Activated CD4-positive, alpha-beta T cell treated with anti-CD3 and anti-CD28 coated beads, Interleukin-2, Interleukin-4, amounts not matched to agents 100 ng/mL and 50 ng/mL, durations not matched to agents 16 hours and 8 hours (primary cell): Measurements from ENCODE around the gene ZNF607.
"Not testable (repeated sequence)": the region's sequence is repeated elsewhere in the genome, so short reads cannot be mapped to it uniquely, and the experiment has no call there.

Experiments used
- DNase-seq: peaks from one replicate; pipeline ENCODE4 v3.0.0-alpha.2; 2020; ENCODE audit warnings: low spot score

The ZNF607 gene

DNA sequence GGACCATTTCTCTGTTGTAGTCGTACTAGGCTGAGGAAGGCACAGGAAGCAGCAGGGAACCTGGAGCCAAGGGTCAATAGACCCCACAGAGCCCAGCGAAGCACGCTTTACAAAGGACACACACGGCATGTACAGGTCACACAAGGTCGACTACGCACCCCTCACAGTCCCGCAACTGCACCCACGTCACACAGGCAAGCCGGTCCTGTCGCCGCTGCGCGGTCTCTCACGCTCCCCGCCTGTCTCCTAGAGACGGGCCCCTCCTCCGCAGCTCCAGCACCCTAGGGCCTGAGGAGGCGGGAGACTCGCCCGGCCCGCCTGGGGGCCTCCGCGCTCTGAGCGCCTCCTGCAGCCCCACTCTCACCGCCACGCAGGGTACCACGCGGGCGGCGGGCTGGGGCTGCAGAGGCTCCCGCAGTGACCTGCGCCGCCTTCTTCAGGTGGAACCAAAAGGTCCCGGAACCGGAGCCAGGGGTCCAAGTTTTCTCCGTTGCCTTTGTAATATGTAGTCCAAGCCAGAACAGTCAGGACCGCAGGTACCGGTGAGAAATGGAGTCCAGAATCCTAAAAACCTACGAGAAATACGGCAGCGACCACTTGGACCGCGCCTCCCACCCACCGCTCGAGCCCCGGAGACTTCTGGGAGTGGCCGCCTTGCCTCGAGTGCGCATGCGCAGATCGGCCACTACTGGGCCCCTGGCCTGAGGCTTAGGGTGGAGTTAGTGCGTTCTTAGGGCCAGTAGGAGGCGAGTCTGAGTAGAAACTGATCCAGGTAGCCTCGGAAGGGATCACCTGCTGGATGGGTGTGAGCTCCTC is at the start of gene ZNF607:
Gene ZNF607, minus strand, starts transcription at position 651 of the 816 bp plus-strand sequence. CDS start 8,143 bp downstream, outside the sequence.
- peak; percentile 86 for DNase-seq

DNA sequence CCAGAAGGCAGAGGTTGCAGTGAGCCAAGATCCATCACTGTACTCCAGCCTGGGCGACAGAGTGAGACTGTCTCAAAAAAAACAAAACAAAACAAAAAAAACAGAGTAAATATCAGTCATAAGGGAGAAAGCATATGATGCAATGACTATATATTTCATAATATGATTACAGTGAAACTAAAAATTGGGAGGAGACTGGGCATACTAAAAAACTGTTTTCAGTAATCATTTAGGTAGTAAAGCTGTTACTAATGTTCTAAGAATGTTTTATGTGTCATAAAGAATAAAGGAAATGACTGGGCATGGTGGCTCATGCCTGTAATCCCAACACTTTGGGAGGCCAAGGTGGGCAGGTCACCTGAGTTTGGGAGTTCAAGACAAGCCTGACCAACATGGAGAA is 43.9 kb upstream of the ZNF607 start:
- peak; percentile 0 for DNase-seq

DNA sequence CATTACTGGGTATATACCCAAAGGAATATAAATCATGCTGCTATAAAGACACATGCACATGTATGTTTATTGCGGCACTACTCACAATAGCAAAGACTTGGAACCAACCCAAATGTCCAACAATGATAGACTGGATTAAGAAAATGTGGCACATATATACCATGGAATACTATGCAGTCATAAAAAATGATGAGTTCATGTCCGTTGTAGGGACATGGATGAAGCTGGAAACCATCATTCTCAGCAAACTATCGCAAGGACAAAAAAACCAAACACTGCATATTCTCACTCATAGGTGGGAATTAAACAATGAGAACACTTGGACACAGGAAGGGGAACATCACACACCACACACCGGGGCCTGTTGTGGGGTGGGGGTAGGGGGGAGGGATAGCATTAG is 38.1 kb upstream of the ZNF607 start:
- DNase-seq = not testable (repeated sequence)

DNA sequence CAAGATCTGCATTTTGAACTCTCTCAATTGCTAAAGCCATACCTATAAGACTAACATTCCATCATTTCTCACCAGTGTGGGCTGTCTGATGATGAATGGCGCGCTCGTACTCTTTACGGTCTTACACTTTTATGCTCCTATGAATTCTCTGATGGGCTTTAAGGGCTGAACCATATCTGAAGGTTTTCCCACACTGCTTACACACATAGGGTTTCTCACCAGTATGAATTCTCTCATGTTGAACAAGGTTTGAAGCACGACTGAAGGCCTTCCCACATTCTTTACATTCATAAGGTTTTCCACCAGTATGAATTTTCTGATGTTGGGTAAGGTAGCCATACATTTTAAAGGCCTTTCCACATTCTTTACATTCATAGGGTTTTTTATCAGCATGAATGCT is 18.8 kb upstream of the ZNF607 start:
- no peak for DNase-seq

DNA sequence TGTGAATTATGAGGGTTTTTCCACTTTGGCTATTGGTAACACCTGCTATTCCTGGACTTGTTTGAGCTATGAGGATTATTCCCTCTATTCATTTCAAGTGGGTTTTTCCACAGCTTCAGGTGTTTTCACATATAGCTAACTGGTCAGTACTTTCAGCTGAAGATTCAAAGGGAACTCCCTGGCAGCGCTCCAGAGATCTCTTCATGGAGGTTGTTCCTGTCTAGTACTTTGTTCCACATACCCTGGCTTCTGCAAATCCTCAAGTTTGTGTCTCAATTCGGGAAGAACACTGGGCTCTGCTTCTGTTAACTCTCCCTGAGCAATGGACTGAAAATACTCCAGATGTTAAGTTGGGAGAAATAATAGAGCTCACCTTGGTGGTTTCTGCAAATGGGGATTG is 5.6 kb upstream of the ZNF607 start:
- no peak for DNase-seq

DNA sequence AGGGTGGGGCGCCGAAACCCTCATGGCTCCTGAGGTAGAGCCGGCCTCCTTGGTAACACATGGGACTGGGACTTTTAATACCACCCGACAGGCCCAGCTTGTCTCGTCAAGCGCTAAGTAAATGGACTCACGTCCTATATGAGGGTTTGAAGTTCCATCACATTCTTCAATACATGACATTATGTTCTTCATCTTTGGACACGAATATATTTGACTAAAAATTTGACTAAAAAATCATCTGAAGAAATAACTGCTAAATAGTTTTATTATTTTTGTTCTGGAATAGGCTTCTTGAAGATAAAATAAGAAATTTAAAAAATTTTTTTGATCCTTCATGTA is 335 bp upstream of the ZNF607 start:
- DNase-seq = no peak

DNA sequence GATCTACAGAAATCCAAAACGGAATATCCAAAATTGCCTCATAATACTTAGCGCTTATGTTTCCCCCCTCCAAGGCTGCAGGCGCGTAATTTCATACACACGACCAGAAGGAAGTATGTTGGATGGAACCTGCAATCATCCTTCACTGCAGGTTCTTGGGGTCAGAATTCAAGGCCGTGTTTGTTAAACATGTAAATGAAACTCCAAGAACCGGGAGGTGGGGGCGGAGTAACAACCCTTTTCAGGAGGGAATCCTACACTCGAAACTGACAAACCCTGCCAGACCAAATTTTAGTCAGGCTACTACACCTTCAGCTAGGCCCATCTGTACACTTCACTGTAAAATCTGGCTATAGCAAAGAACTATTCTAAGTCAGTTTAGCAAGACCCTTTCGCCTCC is 1.3 kb downstream of the ZNF607 start:
- DNase-seq = no peak

DNA sequence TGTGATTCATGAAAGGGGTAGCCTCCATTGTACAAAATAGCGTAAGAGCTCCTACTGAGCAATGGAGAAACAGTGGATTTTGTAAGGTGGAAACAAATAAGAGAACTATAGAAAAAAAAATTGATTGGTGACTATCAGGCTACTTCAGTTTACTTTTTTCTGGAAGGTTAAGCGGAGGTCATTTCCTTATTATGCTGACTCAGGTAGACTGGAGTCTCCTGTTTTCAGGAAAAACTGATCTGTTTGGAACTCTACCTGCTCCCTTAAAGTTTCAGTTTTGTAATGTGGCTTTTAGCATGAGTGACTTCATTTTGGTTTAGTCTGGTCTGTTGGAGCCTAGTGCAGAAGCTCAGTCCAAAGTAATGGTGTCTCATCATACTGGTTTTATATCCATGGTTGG is 3.4 kb downstream of the ZNF607 start:
- DNase-seq = no peak

DNA sequence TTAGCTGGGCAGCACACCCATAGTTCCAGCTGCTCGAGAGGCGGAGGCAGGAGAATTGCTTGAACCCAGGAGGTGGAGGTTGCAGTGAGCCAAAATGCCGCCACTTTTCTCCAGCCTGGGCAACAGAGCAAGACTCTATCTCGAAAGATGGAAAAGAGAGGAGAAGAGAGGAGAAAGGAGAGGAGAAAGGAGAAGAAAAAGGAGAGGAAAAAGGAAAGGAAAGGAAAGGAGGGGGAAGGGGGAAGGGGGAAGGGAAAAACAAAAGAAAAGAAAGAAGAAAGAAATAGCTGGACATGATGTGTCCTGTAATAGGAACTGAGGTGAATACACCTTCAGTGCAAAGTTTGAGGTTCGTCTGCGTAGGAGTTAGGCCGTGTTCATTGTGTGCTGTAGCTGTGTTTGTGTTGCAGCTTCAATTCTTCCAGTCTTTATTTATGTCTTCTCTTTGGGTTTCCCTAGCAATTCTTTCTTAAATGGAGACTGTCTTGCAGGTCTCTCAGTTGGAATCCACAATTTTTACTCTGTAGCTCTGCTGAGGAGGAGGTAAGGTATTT is 13.4 kb downstream of the ZNF607 start:
- DNase-seq = no peak

DNA sequence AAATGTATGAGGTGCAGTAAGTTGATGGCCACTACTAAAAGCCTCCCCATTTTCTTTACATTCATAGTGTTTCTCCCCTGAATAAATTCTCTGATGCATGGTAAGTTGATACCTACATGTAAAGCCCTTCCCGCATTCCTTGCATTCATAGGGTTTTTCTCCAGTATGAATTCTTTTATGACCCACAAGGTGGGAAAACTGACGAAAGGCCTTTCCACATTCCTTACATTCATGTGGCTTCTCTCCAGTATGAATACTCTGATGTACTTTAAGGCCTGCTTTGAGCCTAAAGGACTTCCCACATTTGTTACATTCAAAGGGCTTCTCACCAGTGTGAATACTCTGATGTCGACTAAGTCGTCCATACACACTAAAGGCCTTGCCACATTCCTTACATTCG is 20.5 kb downstream of the ZNF607 start:
- no peak for DNase-seq

DNA sequence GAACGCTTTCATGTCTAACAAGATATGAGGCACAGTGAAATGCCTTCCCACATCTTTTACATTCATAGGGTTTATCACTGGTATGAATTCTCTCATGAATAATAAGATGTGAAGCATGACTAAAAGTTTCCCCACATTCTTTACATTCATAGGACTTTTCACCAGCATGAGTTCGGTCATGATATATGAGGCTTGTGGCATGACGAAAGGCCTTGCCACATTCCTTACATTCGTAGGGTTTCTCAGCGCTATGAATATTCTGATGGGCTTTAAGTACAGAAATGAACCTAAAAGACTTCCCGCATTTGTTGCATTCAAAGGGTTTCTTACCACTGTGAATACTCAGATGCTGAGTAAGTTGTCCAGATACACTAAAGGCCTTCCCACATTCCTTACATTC is 21.3 kb downstream of the ZNF607 start:
- no peak for DNase-seq

DNA sequence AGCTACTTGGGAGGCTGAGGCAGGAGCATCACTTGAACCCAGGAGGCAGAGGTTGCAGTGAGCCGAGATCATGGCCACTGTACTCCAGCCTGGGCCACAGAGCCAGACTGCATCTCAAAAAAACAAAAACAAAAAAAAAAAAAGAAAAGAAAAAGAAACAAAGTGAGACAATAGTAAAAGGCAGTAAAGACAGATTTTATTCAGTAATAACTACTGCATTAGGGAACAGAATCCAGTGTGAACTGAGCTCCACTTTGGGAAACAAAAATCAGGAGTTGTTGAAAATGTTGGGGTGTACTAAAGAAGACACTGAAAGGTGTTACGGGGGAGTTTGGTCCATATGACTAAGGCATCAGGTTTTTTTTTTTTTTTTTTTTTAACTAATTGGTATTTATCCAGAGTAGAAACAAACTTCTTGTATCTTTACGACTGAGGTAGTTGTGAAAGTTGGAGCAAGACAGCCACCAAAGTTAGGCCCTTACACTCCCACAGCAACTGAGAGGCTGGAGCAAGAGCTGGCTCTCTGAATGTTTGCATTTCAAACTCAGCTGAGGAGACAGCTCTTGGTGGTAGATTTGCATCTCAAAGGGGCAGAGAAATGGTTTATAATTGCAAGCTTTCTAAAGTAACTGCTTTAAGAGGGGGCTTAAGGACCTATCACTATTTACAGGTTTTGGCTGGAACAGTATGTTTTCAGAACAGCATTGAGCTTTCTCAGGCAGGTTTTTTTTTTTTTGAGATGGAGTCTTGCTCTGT is 24.2 kb downstream of the ZNF607 start:
- no peak for DNase-seq

DNA sequence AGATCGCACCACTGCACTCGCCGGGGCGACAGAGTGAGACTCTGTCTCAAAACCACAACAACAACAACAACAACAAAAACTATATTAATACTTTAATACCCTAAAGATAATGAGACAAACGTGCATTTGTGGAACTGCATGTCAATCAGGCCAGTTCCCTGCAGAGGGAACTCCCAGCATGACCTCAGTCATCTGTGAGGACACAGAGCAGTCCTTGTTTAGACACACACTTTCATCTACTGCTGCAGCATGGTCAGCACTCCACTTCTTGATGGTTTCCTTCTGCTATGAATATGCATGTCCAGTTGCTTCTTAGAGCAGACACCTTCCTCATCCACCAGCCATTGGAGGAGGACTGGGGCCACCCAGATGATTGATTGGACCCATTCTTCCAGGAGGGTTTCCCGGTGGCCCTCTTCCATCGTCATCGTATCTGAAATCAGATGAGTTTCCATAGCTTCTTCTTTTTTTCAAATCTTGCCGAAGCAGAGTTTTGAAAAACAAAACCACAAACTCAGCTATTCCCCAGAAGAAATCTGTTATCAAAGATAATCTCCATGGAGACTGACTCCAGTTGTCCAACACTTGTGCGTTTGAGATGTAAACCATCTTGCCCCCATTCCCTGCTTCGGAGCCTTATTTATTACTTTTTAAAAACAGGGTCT is 26.5 kb downstream of the ZNF607 start:
- DNase-seq = no peak

DNA sequence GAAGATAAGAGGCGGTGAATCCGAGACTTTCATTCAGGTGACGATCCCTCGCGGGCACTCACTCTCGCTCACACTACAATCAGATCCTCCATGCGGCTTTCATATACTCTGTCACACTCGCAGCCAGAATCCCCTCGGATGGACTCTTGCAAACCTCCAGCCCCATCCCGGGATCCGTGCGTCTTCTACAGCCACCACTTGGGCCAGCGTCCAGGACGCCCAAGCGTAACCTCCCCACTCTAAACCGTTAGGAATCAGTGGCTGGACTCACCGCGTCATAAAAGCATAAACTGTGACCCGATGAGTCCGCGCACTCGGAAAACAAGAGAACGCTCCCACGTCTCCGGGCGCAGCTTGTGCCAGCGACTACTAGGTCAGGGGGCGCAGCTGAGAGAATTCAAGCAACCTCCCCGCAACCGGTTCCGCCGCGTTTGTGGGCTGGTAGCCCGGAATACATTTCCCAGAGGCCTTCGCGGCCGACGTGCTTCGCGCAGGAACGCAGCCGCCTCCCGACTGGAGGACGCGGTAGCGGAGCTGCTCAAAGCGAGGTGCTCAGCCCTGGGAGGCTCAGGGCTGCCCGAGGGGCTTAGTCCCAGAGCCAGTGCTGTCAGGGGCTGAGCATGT is 27.6 kb downstream of the ZNF607 start:
- DNase-seq = peak; percentile 61

DNA sequence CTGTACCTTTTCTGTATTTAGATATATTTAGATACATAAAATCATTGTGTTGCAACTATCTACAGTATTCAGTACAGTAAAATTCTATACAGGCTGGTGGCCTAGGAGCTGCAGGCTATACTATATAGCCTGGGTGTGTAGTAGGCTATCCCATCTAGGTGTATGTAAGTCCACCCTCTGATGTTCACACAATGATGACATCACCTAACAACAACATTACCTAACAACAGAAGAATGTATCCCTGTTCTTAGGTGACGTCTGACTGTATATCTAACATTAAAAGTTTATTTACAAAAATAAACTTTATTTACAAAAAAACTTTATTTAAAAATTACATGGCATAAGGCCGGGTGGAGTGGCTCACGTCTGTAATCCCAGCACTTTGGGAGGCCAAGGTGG is 36.0 kb downstream of the ZNF607 start:
- no peak for DNase-seq

DNA sequence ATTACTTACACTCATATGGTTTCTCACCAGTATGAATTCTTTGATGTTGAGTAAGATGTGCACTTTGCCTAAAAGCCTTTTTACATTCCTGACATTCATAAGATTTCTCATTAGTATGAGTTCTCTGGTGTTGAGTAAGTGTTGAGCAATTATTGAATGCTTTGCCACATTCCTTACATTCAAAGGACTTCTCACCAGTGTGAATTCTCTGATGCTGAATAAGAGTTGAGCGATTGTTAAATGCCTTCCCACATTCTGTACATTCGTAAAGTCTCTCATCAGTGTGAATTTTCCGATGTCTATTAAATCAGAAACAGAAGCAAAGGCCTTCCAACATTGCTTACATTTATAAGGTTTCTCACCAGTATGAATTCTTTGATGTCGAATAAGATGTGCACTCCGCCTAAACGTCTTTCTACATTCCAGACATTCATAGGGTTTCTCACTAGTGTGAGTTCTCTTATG is 50.1 kb downstream of the ZNF607 start:
- no peak for DNase-seq

DNA sequence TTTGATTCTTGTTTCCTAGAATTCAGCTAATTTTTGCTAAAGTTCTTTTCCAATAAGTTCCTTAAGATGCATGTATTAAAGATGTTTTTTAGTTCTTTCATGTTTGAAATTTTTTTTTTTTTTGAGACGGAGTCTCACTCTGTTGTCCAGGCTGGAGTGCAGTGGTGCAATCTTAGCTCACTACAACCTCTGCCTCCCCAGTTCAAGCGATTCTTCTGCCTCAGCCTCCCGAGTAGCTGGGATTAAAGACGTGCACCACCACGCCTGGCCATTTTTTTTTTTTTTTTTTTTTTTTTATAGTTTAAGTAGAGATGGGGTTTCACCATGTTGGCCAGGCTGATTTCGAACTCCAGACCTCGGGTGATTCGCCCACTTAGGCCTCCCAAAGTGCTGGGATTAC is 62.4 kb downstream of the ZNF607 start:
- not testable (repeated sequence) for DNase-seq

DNA sequence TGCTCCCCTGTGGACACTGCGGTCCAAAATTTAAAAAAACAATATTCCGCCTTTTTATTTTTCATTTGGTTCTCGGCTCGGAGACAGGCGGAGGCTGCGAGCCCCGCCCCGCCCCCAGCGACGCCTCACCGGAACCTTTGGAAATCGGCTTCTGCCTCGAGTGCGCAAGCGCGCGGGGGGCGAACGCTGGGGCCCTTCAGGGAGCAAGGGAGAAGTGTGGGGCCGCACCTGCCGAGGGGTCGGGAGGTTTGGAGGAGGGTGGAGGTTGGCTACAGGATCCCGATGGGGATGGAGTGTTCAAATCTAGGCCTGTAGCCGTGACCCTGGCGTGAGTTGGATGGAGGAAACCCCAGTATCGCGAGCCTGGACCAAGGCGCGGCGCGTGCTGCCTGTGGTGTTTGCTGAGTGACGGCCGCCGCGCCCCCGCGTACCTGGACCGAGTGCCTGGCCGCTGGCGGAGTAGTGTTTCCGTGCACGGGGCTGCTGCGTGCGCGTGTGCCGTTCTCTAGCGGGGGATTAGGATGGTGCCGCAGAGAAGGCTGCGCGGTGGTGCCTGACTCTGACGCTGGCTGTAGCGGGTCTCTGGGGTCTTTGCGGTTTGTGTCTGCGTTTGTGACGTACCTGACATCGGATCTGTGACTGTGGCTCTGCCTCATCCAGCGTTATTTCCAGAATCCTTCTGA is 63.7 kb downstream of the ZNF607 start:
- peak; percentile 77 for DNase-seq

DNA sequence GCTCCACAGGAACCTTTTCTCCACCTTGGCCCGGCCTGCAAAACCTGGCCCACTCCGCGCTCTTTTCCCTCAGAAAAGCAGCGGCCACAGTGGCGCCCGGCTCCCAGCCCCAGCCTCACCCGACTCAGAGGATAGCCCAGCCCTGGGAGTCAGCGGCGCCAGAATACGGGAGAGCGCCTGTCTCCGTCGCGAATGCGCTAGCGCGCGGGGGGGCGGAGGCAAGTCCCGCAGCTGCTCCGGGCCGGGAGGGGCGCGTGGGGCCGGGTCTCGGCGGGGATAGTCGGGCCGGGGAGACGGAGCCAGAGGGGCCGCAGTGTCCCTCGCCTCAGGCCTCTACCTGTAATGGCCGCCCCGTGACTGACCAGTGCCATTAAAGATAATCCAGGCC is 64.3 kb downstream of the ZNF607 start, which contains the start of gene ZFP30:
Gene ZFP30, minus strand, starts transcription at position 165 of the 388 bp plus-strand sequence. CDS start 7,643 bp downstream, outside the sequence.
- DNase-seq = peak; percentile 80

DNA sequence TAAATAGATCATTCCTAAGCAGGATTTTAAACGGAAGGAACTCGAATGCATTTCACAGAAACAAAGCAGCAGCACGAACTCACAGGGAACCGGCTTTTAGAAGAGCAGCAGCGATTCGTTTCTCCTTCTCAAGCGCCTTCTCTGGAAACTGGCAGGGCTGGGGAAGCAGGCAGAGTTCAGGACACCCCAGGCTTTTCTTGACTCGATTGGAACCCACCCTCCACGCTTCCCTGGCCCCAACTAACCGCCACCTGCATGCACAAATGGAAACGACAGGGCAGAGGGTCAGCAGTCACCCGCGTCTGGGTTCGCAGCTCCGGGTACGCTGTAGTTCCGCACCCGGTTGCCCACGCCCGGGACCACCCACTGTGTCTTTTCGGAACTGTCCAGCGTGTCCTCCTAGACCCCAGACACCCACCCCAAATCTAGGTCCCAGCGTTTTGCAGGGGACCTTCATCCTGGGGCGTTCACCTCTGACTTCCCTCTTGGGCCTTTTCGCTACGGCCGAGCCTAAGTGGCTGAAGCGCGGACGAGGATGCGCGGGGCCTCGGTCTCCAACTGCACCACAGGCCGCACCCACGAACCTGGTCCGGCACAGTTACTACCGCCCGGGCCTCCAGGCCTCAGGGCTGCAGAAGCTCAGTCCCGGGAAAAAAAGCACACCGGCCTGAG is 64.8 kb downstream of the ZNF607 start:
- peak; percentile 21 for DNase-seq

DNA sequence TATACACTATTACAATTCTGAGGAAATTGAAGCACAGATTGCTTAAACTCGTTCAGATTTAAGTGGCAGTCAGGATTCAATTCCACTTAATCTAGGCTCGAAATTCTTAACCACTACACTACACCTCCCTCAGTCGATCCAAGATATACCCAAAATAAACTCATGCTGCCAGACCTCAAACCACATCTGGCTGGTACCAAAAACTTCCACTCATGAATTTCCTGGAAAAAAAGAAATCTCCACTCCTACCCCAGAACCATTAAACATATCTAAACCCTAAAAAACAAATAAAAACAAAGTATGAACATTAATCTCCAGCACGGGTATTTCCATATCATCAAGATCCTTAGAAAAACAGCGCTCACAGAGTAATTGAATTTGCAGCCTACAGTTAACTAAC is 65.4 kb downstream of the ZNF607 start:
- DNase-seq = no peak
